GM12878 (cell line): ENCODE data around the gene PLBD1.

ENCODE experiments used
- EZH2 ChIP-seq: IDR thresholded peaks from 2 replicates; pipeline ENCODE4 v1.6.1; 2012; ENCODE audit warnings: low read depth, mild to moderate bottlenecking, control low read depth, inconsistent platforms, low read length, borderline replicate concordance; ENCODE audit not compliant: control insufficient read depth
- FOXM1 ChIP-seq: IDR thresholded peaks from 2 replicates; pipeline ENCODE4 v1.6.1; 2012; ENCODE audit warnings: low read depth, mild to moderate bottlenecking, inconsistent platforms, low read length, moderate library complexity
- HDAC6 ChIP-seq: fragments of 200-600 bp; sonication (generic); IDR thresholded peaks from one replicate; pipeline ENCODE4 v1.8.0; 2017; ENCODE audit warnings: antibody characterized with exemption; ENCODE audit not compliant: unreplicated experiment
- IKZF1 ChIP-seq: fragments of 450-650 bp; conservative IDR thresholded peaks from 2 replicates; pipeline ENCODE4 v1.6.1; 2017; ENCODE audit warnings: antibody characterized with exemption, mild to moderate bottlenecking
- POLR2A ChIP-seq: IDR thresholded peaks from 2 replicates; pipeline ENCODE4 v1.6.1; 2011; ENCODE audit warnings: low read depth, mild to moderate bottlenecking, low read length
- TCF7 ChIP-seq: IDR thresholded peaks from 2 replicates; pipeline ENCODE4 v1.6.1; 2014; ENCODE audit warnings: antibody characterized with exemption, borderline replicate concordance
- TF ChIP-seq, protein P1 (sequence below), 3 experiments: IDR thresholded peaks in 2 of 3; conservative IDR thresholded peaks in 1 of 3; 2 replicates each; pipeline ENCODE4 v1.5.1; 2011; ENCODE audit warnings: low read depth in 3 of 3, low read length in 3 of 3, mild to moderate bottlenecking in 3 of 3, control low read depth in 2 of 3, moderate library complexity in 2 of 3, inconsistent platforms in 1 of 3, mixed read lengths in 1 of 3; ENCODE audit not compliant: control insufficient read depth in 2 of 3, insufficient read depth in 1 of 3; ENCODE audit errors: extremely low read depth in 1 of 3
- TF ChIP-seq, protein P2 (sequence below): IDR thresholded peaks from 2 replicates; pipeline ENCODE4 v1.6.1; 2011; ENCODE audit warnings: low read depth, mild to moderate bottlenecking, low read length, moderate library complexity, borderline replicate concordance; ENCODE audit errors: extremely low read depth
- TF ChIP-seq, protein P3 (sequence below): IDR thresholded peaks from 2 replicates; pipeline ENCODE4 v1.6.1; 2012; ENCODE audit warnings: low read length, inconsistent platforms

DNA sequence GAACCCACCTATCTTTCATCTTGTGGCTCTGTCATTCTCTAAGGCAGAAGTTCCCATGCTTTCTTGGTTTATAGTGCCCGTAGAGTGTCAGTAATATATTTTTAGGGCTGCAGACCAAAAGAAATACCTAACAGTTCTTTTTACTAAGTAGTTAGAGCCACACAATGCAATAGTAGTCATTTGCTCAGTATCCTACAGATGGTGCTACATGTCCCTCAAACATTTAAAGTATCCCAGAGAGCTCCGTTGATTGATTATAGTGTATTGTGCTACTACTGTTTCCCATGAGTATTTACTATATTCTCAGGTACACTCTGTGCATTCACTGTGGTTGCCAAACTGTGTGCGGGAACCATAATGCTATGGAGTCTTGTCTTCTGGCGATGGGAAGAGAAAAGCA is 4.7 kb upstream of the PLBD1 start:
- TF ChIP-seq IKZF1 = no peak
- TF ChIP-seq POLR2A = no peak
- no peak for TF ChIP-seq TCF7
- TF ChIP-seq, protein P1, sequence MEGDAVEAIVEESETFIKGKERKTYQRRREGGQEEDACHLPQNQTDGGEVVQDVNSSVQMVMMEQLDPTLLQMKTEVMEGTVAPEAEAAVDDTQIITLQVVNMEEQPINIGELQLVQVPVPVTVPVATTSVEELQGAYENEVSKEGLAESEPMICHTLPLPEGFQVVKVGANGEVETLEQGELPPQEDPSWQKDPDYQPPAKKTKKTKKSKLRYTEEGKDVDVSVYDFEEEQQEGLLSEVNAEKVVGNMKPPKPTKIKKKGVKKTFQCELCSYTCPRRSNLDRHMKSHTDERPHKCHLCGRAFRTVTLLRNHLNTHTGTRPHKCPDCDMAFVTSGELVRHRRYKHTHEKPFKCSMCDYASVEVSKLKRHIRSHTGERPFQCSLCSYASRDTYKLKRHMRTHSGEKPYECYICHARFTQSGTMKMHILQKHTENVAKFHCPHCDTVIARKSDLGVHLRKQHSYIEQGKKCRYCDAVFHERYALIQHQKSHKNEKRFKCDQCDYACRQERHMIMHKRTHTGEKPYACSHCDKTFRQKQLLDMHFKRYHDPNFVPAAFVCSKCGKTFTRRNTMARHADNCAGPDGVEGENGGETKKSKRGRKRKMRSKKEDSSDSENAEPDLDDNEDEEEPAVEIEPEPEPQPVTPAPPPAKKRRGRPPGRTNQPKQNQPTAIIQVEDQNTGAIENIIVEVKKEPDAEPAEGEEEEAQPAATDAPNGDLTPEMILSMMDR (IDR thresholded peaks at IDR 0.05 in 2 of 3, conservative IDR thresholded peaks at IDR 0.05 in 1 of 3; ENCODE audit: control insufficient read depth in 2 of 3, extremely low read depth in 1 of 3, insufficient read depth in 1 of 3, low read depth in 3 of 3, low read length in 3 of 3) = peak; percentile 14 to 31 (median 23); a peak in 4 of 6 replicates
- no peak for TF ChIP-seq FOXM1
- TF ChIP-seq, protein P2, sequence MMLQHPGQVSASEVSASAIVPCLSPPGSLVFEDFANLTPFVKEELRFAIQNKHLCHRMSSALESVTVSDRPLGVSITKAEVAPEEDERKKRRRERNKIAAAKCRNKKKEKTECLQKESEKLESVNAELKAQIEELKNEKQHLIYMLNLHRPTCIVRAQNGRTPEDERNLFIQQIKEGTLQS = no peak
- TF ChIP-seq, protein P3, sequence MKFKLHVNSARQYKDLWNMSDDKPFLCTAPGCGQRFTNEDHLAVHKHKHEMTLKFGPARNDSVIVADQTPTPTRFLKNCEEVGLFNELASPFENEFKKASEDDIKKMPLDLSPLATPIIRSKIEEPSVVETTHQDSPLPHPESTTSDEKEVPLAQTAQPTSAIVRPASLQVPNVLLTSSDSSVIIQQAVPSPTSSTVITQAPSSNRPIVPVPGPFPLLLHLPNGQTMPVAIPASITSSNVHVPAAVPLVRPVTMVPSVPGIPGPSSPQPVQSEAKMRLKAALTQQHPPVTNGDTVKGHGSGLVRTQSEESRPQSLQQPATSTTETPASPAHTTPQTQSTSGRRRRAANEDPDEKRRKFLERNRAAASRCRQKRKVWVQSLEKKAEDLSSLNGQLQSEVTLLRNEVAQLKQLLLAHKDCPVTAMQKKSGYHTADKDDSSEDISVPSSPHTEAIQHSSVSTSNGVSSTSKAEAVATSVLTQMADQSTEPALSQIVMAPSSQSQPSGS = no peak
- TF ChIP-seq EZH2 = no peak
- no peak for TF ChIP-seq HDAC6
